Stromal cell of bone marrow (primary cell): Measurements from ENCODE around the gene MEI4.
"Not testable (repeated sequence)": the region's sequence is repeated elsewhere in the genome, so short reads cannot be mapped to it uniquely, and the experiment has no call there.

Experiments used
- DNase-seq: peaks from one replicate; pipeline ENCODE4 v3.0.0-alpha.2; 2012; ENCODE audit warnings: low read depth

MEI4 gene

DNA sequence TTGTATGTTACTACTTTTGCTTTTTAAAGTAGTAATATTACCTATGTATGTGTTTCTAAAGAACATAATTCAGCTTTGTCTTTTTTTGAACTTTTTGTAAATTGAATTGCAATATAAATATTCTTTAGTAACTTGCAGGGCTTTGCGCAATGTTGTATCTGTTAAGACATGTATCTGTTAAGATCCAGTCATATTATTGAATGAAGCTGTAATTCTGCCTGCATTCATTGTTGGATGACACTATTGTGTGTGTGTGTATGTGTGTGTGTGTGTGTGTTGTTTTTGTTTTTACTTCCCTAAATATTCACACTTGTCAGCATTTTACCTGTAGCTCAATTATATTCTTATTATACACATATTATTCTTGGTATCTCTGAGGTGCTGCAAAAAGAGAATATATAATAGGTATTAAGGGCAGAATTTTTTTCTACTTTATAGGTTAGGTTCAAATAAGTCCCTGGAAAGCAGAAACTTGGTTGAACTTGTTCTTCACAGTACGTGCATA is 164.0 kb downstream of the MEI4 start:
- no peak for DNase-seq

DNA sequence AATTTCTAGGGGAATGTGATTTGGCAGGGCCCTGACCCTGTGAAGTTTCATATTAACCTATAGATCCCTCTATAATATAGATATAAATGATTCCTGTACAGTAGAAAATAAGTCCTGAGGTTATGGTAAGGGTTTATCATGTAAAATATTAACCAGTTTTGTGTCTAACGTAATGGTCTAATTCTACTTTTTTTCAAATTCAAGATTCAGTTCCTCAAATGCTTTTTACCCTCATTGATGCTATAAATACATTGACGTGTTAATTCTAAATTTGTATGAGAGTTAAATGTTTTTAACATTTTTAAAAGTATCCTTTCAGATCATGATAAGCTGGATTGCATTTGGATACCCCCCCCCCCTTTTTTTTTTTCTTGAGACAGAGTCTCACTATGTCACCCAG is 169.4 kb downstream of the MEI4 start:
- no peak for DNase-seq

DNA sequence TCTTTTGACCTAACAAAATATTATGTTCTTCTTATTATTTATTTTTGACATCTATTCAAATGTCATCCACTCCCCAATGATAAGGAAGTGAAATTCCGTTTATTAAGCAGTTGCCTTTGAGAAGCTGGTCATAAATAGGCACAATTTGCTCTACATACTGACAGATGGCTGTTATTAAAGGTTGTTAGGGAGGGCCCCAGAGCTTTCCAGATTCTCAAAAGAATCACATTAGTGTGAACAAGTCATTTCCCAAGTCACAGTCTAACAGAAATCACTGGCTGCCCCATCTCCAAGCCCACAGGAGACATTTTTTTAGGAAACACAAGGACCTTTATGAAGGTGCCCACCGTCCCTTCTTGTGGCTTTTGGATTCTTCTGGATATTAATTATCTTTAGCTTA is 172.4 kb downstream of the MEI4 start:
- DNase-seq: no peak

DNA sequence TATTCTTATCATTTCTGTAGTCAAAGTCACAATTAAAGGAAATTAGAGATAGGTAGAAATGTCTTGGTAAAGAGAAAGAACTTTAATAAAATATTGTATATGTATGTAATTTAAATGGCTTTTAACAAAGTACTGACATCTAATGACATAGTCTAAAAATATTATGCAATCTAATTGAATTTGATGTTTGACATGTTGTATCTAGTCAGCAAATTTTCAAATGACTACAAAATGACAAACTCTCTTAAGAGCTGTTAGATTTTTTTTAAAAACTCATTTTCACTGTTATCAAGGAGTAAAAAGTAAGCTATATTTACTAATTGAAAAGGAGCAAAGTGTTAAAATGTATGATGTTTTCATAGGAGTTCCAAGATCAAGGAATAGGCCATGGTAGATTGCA is 176.9 kb downstream of the MEI4 start:
- DNase-seq: no peak

DNA sequence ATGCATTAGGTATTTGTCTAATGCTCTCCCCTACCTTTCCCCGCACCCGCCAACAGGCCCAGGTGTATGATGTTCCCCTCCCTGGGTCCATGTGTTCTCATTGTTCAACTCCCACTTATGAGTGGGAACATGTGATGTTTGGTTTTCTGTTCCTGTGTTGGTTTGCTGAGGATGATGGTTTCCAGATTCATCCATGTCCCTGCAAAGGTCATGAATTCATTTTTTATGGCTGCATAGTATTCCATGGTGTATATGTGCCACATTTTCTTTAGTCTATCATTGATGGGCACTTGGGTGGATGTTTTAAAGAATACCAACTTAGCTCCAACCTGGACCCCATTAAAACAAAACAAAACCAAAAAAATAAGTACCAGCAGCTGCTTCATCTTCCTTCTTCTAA is 180.9 kb downstream of the MEI4 start:
- not testable (repeated sequence) for DNase-seq

DNA sequence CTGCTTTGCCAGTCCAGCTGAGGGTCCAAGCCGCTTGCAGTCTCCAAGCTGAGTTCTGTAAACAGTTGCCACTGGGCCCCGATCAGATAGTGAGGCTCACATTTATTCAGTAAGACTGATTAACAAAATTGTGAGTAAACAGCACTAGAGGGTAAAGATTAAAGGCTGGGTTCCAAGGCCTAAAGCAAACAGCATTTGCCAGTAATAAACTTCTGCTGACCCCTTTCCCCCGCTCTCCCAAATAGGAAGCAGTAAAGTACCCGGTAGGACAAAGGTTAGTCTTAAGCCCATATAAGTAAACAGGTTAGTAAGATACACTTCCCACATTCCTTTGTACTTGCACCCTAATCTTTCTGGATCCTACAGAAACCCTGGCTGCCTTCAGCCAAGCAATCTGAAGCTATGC is 181.8 kb downstream of the MEI4 start:
- DNase-seq: no peak

DNA sequence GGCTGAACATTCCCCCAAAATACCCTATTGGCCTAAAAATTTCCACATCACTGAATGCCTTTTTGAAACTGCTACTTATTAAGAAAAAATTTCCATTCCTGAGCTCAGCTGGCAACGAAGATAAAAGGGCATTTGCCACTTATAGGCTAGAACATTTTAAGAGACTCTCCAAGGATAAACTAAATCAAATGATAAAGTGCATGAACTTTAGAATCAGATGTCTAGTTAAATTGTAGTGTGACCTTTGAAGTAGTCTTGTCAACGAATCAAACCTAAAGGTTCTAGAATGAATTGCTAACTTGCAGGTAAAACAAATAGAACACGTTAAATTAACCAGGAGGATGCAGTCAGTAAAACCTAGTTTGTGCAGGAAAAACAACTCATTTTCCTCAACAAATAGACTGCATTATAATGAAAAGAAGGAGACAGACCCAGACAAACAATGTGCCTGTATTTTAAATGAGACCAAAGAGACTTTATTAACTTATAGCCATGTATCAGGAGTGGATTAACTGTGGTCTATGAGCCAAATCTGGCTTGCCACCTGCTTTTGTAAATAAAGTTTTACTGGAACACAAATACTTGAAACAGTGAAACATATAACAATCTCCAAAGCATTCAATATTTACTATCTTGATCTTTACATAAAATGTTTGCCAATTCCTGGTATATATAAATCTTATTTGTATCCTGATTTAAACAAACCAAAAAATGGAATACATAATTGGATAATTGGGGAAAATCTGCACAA is 184.4 kb downstream of the MEI4 start:
- DNase-seq: no peak

DNA sequence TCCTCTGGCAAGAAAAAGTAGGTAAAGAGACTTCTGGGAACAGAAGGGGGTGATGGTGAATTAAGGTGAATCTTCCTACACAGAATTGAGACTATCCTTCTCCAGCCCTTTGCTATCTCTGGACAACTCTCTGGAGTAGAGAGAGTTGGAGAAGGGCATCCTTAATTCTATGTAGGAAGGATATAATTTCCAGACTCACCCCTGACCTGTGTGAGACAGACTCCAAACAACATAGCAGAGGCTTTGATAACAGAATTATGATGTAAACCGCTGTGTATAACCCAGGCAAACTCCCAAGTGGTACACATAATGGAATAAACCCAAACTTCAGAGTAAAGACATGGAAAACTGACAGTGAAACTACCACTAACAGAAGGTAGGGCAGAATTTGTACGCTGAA is 186.5 kb downstream of the MEI4 start:
- no peak for DNase-seq

DNA sequence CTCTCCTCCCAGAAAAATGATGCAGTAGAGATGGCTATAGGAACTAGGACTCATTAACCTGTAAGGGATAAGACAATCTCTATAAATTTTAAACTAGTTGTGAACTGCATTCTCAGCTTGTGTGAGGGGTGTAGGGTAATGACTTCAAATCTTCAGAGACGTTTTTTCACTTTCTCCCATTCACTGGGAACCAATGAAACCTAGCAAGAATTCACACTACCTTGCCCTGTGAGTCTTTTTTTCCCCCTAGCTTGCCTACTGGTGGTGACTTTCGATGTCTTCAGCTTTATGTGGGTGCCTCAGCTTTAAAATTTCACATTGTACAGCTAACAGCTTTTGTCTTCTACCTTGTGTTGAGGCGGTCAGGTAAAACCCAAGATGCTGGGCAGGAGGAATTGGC is 192.0 kb downstream of the MEI4 start:
- no peak for DNase-seq

DNA sequence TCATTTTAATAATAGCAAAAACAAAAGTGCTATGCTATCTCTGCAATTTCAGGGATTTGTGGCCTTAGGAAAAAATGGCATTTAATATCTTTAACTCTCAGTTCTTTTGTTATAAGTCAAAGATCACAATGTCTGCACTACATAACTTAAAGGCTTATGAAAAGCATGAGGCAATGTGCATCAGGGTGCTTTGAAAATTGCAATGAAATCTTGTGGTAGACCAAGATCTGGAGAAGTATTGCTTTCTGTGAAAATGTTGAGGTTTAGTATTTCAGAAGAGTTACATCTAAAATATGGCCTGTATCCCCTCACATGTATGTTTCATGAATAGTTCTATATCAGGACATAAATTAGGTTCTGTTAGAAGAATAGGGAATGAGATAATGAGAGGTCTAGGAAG is 200.6 kb downstream of the MEI4 start:
- no peak for DNase-seq

DNA sequence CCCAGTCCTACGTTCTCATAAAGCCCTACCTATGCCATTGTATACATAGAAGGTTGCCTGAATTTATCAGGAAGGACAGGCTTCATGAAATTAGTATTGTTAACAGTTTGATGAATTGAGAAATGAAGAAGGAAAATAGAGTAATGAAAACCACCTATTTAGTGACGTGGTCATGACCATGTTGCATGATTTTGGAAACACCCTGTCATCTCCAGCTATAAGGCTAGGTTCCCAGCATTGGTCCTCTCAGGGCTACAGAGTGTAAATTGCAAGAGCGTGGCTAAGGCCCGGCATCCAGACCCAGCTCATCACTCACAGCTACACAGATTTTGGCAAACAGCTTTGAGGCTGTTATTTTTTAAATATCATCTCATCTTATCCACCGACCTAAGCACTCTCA is 203.6 kb downstream of the MEI4 start:
- no peak for DNase-seq

DNA sequence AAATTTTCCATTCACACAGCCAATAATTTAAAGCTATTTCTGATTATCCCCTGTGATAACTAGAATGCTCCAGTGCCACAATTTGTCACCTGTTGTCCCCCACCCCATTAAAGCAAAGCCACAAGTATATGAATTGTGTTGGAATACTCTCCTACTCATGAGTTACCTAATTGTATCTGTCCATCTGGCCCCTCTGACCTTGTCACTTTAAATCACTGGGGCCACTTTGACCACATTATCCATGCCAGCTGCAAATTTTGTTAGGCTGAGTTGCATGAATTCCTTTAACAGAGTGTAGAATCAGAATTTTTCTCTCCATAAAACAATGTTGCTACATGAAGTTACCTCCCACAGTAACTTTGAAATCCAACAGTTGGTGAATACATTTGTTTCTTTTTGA is 204.6 kb downstream of the MEI4 start:
- DNase-seq: no peak

DNA sequence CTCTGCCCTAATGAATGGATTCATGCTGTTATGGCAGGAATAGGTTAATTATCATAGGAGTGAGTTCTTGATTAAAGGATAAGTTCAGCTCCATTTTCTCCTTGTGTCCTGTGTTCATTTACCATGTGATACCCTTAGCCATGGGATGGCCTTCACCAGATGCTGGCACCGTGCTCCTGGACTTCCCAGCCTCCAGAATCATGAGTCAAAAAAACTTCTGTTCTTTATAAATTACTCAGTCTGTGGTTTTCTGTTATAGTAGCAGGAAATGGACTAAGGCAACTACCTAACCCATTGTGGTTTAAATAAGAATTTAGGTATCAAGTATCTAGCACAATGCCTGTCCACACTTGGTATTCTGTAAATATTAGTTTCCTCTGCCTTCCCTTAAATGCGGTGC is 223.5 kb downstream of the MEI4 start:
- DNase-seq: no peak

DNA sequence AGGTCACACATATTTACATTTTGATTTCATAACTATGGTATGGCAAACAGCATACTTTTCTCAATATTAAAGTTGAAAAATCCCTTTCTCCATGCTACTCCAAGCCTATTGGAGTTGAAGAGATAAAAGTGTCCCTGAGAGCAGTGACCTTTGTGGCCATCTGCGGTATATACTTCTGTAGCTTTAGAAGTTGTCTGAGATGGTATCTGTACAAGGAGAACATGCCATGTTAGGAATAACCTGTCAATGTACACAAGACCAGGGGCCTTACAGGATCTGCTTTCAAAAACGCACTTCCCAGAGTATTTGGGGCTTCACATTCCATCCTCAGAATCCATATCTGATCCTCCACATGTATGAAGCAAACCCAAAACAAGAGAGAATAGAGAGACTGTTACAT is 226.7 kb downstream of the MEI4 start:
- no peak for DNase-seq

DNA sequence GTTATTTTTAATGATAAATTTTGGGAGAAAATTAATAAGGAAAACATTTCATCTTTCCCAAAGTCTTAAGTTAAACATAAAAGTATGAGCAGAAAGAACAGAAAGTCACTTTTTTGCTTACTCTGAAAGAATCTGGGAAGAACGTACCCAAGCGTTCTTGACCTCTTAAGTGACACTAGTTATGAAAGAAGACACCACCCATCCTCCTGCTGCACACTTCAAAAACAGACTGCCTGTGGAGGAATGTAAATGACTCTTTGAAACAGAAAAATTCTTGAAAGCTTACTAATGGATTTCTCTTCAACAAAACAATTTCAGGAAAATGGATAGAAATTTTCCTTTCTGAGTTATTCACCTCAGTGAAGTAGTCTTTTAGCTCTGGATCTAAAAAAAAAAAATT is 227.7 kb downstream of the MEI4 start:
- DNase-seq: no peak

DNA sequence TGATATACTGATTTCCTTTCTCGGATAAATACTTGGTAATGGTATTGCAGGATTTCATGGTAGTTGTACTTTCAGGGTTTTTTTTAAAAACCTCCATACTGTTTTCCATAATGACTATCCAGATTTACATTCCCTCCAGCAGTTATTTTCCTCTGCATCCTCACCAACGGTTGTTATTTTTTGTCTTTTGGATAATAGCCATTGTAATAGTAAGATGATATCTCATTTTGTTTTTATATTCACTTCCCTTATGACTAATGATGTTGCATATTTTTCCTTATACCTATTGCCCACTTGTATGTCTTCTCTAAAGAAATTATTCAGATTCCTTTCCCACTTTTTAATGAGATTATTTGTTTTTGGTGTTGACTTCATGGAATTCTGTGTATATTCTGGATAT is 231.0 kb downstream of the MEI4 start:
- no peak for DNase-seq

DNA sequence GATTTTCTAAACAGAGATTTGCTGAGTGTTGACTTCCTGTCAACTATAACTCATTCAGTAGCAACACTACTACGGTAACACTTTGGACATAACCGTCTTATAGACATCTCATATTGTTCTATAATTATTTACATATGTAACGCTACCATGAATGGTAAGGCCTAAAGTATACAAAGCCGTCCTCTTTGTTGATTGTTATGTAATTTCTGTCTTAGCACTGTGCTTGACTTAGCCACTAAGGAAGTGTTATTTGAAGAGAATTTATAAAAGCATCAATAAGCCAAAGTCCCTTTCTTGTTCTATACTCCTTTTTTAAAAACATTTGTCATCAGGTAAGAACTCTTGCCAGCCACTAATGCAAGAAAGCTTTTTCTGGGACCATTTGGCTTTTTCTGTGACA is 240.6 kb downstream of the MEI4 start:
- no peak for DNase-seq

DNA sequence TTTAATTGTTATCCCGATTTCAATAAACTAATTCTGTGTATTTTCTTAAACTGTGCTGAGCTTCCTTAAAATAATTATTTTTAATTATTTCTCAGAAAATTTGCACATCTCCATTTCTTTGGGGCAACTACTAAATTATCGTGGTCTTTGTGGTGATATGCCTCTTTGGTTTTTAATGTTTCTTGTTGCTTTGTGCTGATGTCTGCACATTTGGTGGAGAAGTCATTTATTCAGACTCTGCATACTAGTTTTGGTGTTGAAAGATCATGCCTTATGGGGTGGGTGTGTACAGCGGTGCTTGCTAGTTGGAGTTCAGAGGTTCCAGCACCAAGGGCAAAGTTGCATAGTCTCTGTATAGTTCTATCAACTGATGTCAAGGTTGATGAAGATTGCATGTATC is 253.2 kb downstream of the MEI4 start:
- DNase-seq: no peak

DNA sequence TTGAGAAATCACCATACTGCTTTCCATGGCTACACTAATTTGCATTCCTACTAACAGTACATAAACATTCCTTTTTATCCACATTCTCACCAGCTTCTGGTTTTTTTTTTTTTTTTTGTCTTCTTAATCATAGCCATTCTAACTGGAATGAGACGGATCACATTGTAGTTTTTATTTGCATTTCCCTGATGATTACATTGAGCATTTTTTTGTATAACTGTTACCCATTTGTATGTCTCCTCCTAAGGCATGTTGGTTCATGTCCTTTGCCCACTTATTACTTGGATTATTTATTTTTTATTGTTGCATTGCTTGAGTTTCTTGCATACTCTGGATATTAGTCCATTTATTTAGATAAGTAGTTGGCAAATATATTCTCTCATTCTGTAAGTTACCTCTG is 258.0 kb downstream of the MEI4 start:
- no peak for DNase-seq

DNA sequence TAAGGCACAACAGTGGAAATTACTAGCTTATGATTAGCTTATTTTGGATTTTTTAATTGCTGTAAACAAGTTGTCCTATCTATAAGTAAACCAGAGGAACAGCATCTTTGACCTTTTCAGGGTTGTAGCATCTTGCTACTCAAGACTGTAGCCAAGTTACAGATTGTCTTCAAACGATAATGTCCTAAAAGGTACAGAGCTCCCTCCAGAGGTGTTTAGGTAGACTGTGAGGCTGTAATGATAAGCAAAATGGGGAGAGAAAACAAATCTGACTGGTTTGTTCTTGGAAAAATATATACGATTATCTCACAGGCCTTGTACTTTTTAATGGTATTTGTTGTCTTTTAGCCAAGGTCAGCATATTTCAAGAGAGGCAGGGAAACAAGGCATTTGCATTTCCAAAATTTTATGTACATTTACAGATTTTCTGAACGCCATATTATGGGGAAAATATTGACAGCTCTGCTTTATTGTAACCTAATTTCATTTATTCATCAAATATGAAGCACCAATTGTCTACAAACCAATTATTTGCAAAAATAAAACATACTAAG is 273.4 kb downstream of the MEI4 start:
- DNase-seq: no peak

DNA sequence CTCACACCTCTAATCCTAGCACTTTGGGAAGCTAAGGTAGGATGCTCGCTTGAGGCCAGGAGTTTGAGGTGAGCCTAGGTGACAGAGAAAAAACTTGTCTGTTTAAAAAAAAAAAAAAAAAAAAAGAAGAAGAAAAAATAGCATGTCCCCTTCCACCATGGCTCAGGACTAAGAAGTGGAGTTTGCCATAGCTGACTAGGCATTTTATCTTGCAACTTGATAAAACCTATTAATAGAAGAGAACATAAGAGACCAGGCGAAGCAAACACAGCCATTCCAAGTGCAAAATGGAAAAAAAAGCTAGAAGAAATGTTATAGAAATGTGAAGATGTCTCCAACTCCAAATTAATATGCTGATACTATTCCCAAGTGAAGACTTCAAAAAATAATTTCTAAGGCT is 277.5 kb downstream of the MEI4 start:
- DNase-seq: no peak

DNA sequence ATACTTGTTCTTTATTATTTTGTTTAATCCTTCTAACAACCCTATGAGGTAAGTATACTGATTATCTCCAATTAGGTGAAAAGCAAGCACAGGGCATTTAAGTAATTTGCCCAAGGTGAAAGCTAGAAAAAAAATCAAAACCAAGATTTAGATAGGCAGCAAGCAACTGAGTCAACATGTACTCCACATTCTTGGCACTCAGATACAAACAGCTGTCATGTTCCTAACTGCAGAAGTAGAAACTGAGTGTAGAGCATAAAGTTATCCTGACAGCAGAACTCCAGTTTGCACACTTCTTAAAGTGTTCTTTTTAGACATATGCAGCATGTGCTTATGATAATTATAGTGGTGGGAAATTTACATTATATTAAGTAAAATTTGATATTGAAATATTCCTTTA is 278.1 kb downstream of the MEI4 start:
- no peak for DNase-seq

DNA sequence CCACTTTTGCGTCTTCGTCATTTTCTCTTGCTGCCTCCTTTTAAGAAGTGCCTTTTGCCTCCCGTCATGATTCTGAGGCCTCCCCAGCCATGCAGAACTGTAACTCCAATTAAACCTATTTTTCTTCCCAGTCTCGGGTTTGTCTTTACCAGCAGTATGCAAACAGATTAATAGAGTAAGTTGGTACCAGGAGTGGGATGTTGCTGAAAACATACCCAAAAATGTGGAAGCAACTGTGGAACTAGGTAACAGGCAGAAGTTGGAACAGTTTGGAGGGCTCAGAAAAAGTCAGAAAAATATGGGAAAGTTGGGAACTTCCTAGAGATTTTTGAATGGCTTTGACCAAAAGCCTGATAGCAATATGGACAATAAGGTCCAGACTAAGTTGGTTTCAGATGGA is 309.2 kb downstream of the MEI4 start:
- no peak for DNase-seq

DNA sequence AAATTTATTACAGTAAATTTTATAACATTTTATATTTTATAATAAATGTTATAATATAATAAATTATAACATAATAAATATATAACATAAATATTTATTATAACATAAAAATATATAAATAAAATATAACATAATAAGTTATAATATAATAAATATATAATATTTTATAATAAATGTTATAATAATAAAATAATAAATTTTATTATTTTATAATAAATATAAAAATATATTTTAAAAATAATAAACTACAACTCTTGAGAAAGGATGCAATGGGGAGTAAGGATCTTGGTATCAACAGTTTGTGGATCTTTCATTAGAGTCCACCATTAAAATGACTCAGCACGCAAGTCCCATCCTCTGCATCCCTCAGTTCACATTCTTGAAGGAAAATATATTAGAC is 312.6 kb downstream of the MEI4 start:
- no peak for DNase-seq
